Measurements from ENCODE around the gene ALKBH6.

DNA sequence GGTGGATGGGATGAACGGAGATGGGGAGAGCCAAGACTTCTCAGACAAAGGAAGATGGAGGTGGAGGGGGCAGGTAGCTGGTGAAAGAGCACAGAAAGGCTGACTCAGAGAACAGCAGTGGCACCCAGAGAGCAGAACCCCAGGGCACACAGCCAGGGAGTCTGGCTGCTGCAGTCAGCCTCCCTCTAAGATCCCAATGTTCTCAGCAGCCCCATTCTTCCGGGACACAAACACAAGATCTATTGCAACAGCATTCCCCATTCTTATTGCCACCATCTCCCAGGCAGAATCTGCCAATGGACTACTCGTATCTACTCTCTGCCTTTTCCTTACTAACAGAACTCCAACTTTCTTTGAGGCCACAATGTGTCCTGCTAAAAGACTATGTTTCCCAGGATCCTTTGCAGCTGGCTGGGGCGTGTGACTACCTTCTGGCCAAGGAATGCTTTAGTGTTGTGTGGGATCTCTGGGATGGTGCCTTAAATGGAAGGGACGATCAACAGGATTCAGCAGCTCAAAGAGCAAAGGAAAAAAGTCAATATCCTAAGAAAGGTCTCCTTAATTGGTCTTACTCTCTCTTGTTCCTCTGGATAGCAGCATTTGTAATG is 32.5 kb upstream of the ALKBH6 start:
- TF ChIP-seq, protein P1, sequence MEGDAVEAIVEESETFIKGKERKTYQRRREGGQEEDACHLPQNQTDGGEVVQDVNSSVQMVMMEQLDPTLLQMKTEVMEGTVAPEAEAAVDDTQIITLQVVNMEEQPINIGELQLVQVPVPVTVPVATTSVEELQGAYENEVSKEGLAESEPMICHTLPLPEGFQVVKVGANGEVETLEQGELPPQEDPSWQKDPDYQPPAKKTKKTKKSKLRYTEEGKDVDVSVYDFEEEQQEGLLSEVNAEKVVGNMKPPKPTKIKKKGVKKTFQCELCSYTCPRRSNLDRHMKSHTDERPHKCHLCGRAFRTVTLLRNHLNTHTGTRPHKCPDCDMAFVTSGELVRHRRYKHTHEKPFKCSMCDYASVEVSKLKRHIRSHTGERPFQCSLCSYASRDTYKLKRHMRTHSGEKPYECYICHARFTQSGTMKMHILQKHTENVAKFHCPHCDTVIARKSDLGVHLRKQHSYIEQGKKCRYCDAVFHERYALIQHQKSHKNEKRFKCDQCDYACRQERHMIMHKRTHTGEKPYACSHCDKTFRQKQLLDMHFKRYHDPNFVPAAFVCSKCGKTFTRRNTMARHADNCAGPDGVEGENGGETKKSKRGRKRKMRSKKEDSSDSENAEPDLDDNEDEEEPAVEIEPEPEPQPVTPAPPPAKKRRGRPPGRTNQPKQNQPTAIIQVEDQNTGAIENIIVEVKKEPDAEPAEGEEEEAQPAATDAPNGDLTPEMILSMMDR (IDR thresholded peaks at IDR 0.05) = no peak
- TF ChIP-seq EZH2 (IDR thresholded peaks at IDR 0.05) (no peak), EZH2phosphoT487 (IDR thresholded peaks at IDR 0.05) (no peak)

Data from neural progenitor cell (in vitro differentiated cells).